Stimulated activated effector memory CD8-positive, alpha-beta T cell treated with anti-CD3 and anti-CD28 coated beads, Interleukin-12 subunit alpha, Interleukin-12 subunit beta, amount 100 ng/mL, for 72 hours (primary cell): Measurements from ENCODE around the gene LAG3.

Experiments used
- ATAC-seq: fragments of 150-1000 bp; cut with Tn5 transposase; 2 replicates; pipeline ENCODE4 v1.10.0; 2021
- DNase-seq, 2 donors: peaks; one replicate each; pipeline ENCODE4 v3.0.0; 2021 to 2022; ENCODE audit warnings: low spot score in 2 of 2
- H3K27ac Mint-ChIP-seq: one replicate; pipeline ENCODE4 v1.8.0; 2022; ENCODE audit warnings: mild to moderate bottlenecking, mixed read lengths
- H3K36me3 Mint-ChIP-seq: one replicate; pipeline ENCODE4 v1.8.0; 2022; ENCODE audit warnings: mild to moderate bottlenecking, mixed read lengths
- H3K4me1 Mint-ChIP-seq: one replicate; pipeline ENCODE4 v1.8.0; 2022; ENCODE audit warnings: mixed read lengths
- H3K4me3 Mint-ChIP-seq: one replicate; pipeline ENCODE4 v1.8.0; 2022; ENCODE audit warnings: mild to moderate bottlenecking, mixed read lengths
- H3K9me3 Mint-ChIP-seq: one replicate; pipeline ENCODE4 v1.8.0; 2022; ENCODE audit warnings: mixed read lengths

Gene LAG3

GRCh38 chr12:6747216-6747615 lies 25.1 kb upstream of the LAG3 start:
- Mint-ChIP-seq H3K4me1 (peaks cover 55% of the 10 kb centered on the region), H3K4me3 (no peak overlapping the region), H3K27ac (peak overlapping the region; percentile 70), H3K9me3 (peaks cover 4% of the 10 kb centered on the region), H3K36me3 (peaks cover 77% of the 10 kb centered on the region)
- DNase-seq (no peak), ATAC-seq (no peak)

DNA sequence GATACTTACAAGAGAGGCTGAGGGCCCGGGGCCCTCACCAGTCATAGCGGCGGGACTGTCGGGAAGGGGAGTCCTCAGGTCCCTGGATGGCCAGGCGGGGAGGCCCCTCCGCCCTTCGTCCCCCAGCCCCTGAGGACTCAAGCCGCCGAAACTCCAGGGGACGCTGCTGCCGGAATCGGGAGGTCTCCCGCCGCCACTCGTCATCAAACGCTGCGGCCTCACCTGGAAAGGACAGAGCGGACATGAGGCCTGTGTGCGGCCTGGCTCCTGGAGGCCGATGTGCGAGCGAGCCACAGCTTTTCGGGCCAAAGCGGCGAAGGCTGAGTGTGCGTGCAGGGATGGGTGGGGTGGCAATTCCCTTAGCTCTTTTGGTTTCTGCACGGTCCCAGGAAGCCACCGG lies 23.6 kb upstream of the LAG3 start:
- DNase-seq (no peak), ATAC-seq (no peak)
- no peak overlapping the region for H3K4me3 Mint-ChIP-seq
- no peaks in the 10 kb centered on the region for H3K9me3 Mint-ChIP-seq
- H3K4me1 Mint-ChIP-seq: peaks cover 50% of the 10 kb centered on the region
- peak overlapping the region; percentile 56 for H3K27ac Mint-ChIP-seq
- H3K36me3 Mint-ChIP-seq: peaks cover 92% of the 10 kb centered on the region

GRCh38 chr12:6750506-6750905 lies 21.8 kb upstream of the LAG3 start:
- no peak for ATAC-seq
- Mint-ChIP-seq H3K4me3 (no peak overlapping the region), H3K9me3 (no peaks in the 10 kb centered on the region), H3K4me1 (peaks cover 46% of the 10 kb centered on the region), H3K27ac (peak overlapping the region; percentile 97), H3K36me3 (peaks cover 85% of the 10 kb centered on the region)
- DNase-seq: no peak

- no peak for DNase-seq
- Mint-ChIP-seq H3K36me3 (peaks cover 72% of the 10 kb centered on the region), H3K4me3 (peak overlapping the region; percentile 90), H3K27ac (peak overlapping the region; percentile 97), H3K9me3 (no peaks in the 10 kb centered on the region), H3K4me1 (peaks cover 41% of the 10 kb centered on the region)
- ATAC-seq: no peak
Measured at GRCh38 chr12:6751767-6752166, 20.6 kb upstream of the LAG3 start.

GRCh38 chr12:6752167-6752920 lies 20.0 kb upstream of the LAG3 start:
- peaks cover 66% of the 10 kb centered on the region for H3K36me3 Mint-ChIP-seq
- H3K4me3 Mint-ChIP-seq: peak overlapping the region; percentile 90
- no peaks in the 10 kb centered on the region for H3K9me3 Mint-ChIP-seq
- DNase-seq (no peak), ATAC-seq (peak; percentile 1)
- H3K4me1 Mint-ChIP-seq: peaks cover 40% of the 10 kb centered on the region
- H3K27ac Mint-ChIP-seq: peak overlapping the region; percentile 97

- peak; percentile 99 for DNase-seq
- peaks cover 32% of the 10 kb centered on the region for H3K4me1 Mint-ChIP-seq
Measured at GRCh38 chr12:6752921-6753771, 19.2 kb upstream of the LAG3 start, which contains the start of gene MLF2. TSS of gene MLF2 (minus strand) at chr12:6753141. CDS start at chr12:6752334, 807 bp downstream.

DNA sequence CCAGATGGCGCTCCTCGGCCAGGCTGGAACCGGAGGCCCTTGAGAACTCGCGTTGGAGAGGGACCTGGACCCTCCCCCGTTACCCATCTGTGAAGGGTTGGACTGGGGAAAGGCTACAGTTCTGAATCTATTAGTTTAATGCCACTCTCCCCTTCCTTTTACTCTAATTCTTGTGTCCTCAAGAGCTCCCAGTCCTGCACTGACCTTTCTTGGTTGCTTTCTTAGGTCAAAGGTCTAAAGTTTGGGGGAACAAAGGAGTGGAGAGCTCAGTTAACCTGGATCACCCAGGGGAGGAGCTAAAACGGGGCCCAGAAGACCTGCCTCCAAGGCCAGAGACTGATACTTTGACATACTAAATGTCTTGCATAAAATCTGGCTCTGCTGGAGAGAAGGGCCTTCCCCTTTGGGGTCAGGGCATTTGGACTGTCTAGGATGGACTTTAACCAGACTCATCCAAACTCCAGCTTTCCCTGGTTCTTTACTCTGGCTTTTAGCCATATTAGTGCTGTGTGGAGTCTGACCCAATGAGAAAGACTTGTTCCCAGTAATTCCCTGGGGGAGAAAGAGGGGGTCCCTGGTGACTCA lies 18.5 kb upstream of the LAG3 start:
- Mint-ChIP-seq H3K4me1 (peaks cover 38% of the 10 kb centered on the region), H3K36me3 (peaks cover 51% of the 10 kb centered on the region), H3K4me3 (peak overlapping the region; percentile 90), H3K27ac (peak overlapping the region; percentile 97), H3K9me3 (no peaks in the 10 kb centered on the region)
- no peak for ATAC-seq
- DNase-seq: no peak

More at GRCh38 chr12:6752921-6753771, 19.2 kb upstream of the LAG3 start, which contains the start of gene MLF2:
- ATAC-seq: peak; percentile 98
- H3K9me3 Mint-ChIP-seq: no peaks in the 10 kb centered on the region
- H3K27ac Mint-ChIP-seq: peak within 1 kb of the TSS; percentile 97
- peak within 1 kb of the TSS; percentile 90 for H3K4me3 Mint-ChIP-seq
- H3K36me3 Mint-ChIP-seq: peaks cover 58% of the 10 kb centered on the region

DNA sequence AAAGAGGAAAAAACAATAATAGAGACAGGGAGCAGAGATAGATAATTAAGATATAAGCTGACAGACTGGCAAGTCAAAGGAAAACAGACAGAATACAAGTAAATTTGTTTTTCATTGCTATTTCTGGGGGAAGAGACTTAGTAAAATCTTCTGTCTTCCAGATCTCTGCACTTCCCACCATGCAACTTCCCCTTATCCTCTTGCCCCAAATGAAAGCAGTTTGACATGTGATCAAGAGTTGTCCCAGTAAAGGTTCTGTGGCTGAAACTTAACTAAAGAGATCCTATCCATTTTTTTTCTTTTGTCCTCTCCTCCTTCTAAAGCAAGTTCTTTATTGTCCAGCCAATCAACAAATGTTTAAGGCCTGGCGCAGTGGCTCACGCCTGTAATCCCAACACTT lies 17.9 kb upstream of the LAG3 start:
- DNase-seq (no peak), ATAC-seq (no peak)
- H3K36me3 Mint-ChIP-seq: peaks cover 46% of the 10 kb centered on the region
- H3K27ac Mint-ChIP-seq: peak overlapping the region; percentile 97
- H3K4me3 Mint-ChIP-seq: no peak overlapping the region
- peaks cover 39% of the 10 kb centered on the region for H3K4me1 Mint-ChIP-seq
- H3K9me3 Mint-ChIP-seq: no peaks in the 10 kb centered on the region

DNA sequence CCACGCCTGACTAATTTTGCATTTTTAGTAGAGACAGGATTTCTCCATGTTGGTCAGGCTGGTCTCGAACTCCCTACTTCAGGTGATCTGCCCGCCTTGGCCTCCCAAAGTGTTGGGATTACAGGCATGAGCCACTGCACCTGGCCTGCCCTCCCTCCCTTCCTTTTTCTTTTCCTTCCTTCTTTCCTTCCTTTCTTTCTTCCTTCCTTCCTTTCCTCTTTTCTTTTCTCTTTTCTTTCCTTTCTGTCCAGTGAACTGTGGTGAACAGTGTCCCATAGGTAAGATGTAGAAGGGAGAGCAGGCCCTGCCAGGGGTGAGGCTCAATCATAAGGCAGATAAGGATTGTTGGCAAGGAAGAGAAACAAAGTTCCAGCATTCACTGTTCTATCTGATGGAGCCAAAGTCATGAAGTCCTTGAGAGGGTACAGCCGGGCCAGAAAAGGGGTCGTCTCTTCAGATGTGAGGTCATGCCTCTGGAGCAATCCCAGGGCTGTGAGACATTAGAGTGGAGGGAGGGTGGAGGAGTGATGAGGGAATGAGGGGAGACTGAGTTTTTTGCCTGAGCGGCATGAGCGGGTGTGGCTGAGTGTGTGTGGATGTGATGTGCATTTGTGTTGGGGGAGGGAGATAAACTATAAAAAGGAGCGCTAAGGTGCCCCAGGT lies 15.2 kb upstream of the LAG3 start:
- Mint-ChIP-seq H3K27ac (peak overlapping the region; percentile 2), H3K9me3 (no peaks in the 10 kb centered on the region), H3K36me3 (peaks cover 18% of the 10 kb centered on the region), H3K4me1 (peaks cover 24% of the 10 kb centered on the region), H3K4me3 (no peak overlapping the region)
- DNase-seq: peak in 1 of 2 donors; percentile 45
- ATAC-seq: no peak

GRCh38 chr12:6758506-6759095 lies 13.7 kb upstream of the LAG3 start:
- DNase-seq (no peak), ATAC-seq (no peak)
- H3K36me3 Mint-ChIP-seq: peaks cover 4% of the 10 kb centered on the region
- no peak overlapping the region for H3K27ac Mint-ChIP-seq
- H3K4me3 Mint-ChIP-seq: no peak overlapping the region
- H3K4me1 Mint-ChIP-seq: peaks cover 15% of the 10 kb centered on the region
- no peaks in the 10 kb centered on the region for H3K9me3 Mint-ChIP-seq

DNA sequence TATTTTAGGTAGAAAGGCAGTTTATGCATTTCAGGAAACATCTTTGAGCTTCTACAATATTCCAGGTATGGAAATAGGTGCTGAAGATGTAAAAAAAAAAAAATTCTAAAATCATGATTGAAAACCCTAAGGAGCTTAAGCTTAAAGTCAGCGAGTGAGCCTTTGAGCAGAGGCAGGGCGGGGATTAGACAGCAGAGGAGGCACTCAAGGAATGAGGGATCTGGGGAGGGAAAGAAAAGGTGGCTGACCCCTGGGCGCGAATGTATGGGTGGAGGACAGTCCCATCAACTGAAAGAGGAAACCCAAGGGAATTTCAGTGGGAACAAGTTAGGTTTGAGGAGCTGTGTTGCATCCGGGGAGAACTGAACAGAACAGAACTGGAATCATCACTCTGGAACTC lies 12.6 kb upstream of the LAG3 start:
- H3K4me1 Mint-ChIP-seq: peaks cover 18% of the 10 kb centered on the region
- no peaks in the 10 kb centered on the region for H3K36me3 Mint-ChIP-seq
- no peak for ATAC-seq
- no peak overlapping the region for H3K4me3 Mint-ChIP-seq
- no peak for DNase-seq
- H3K9me3 Mint-ChIP-seq: no peaks in the 10 kb centered on the region
- no peak overlapping the region for H3K27ac Mint-ChIP-seq

DNA sequence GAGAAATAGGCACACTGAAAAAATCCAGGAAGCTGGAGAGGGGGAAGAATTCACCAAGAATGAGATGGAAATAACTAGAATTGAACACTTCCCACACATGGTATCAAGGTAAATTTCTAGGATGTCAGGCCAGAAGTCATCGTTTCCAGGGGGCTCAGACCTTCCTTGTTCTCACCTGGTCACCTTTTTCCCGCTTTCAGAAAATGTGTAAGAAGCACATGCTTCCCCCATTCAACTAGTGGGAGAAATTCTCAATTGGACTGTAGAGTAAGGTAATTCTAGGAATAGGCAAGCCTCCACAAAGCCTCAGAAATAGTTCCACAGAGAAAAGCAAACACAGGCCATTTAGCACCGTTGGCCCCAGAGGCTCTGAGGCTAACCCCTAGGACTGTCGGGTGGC lies 8.9 kb upstream of the LAG3 start:
- Mint-ChIP-seq H3K27ac (no peak overlapping the region), H3K4me1 (peaks cover 39% of the 10 kb centered on the region), H3K4me3 (no peak overlapping the region), H3K36me3 (peaks cover 21% of the 10 kb centered on the region), H3K9me3 (no peaks in the 10 kb centered on the region)
- ATAC-seq (no peak), DNase-seq (no peak)

- H3K9me3 Mint-ChIP-seq: no peaks in the 10 kb centered on the region
- ATAC-seq (peak; percentile 89), DNase-seq (peak in 1 of 2 donors; percentile 85)
- H3K4me3 Mint-ChIP-seq: peak overlapping the region; percentile 88
- peaks cover 30% of the 10 kb centered on the region for H3K36me3 Mint-ChIP-seq
- H3K27ac Mint-ChIP-seq: peak overlapping the region; percentile 74
- peaks cover 42% of the 10 kb centered on the region for H3K4me1 Mint-ChIP-seq
Measured at GRCh38 chr12:6764011-6764828, 8.1 kb upstream of the LAG3 start.

DNA sequence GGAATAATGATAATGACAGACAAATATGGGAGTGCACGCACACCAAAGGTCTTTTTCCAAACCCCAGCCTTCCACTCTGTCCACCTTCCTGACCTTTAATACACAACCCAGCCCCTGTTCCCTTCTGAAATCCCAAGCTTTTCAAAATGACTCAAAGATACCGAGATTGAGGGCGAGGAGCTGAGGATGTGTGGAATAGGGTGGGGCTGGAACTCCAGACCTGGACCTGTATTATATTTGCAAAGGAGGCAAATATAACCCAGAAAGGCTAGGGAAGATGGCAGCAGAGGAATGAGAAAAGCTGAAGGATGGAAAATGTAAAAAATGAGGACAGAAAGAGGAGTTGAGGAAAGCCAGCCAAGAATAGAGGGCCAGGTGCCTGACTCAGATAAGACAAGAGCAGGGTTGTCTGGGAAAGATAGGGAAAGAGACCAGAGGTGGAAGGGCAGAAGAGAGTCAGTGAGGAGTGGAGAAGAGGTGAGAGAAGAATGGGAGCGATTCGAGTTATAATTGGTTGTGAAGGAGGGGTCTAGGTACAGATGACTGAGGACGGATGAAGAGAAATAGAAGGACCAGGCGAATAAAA lies 7.2 kb upstream of the LAG3 start:
- no peaks in the 10 kb centered on the region for H3K9me3 Mint-ChIP-seq
- no peak for DNase-seq
- no peak for ATAC-seq
- H3K27ac Mint-ChIP-seq: peak overlapping the region; percentile 20
- peaks cover 39% of the 10 kb centered on the region for H3K36me3 Mint-ChIP-seq
- H3K4me1 Mint-ChIP-seq: peaks cover 51% of the 10 kb centered on the region
- H3K4me3 Mint-ChIP-seq: peak overlapping the region; percentile 88
